ENCODE data around the gene EZR.

- no peak for TF ChIP-seq CTCF (conservative IDR thresholded peaks at IDR 0.05; ENCODE audit: low read length)
- TF ChIP-seq EZH2phosphoT487 (IDR thresholded peaks at IDR 0.05; ENCODE audit: borderline replicate concordance, low read depth, low read length): no peak
Measured at GRCh38 chr6:158853880-158854213, 34.7 kb upstream of the EZR start.

Data from OCI-LY7 (cell line).